ENCODE results near the gene CCDC137. TPM values are rescaled to one million over a fixed set of nuclear protein-coding genes. Genes with fewer than 3 reads are reported as not detected.

The CCDC137 gene
- total RNA-seq, 2 experiments from 2014 or later: 54.8 to 63.3 TPM

- Mint-ChIP-seq H3K36me3 (peaks cover 20% of the 10 kb centered on the region), H3K4me3 (peak overlapping the region; percentile 78)
- peak; percentile 40 for DNase-seq
Measured at GRCh38 chr17:81710514-81711308, 44.2 kb downstream of the CCDC137 start.

GRCh38 chr17:81711814-81712467, 45.4 kb downstream of the CCDC137 start, which contains the start of gene SLC25A10:
Gene SLC25A10, plus strand, starts transcription at chr17:81712284. Its CDS starts 143 bp downstream, at chr17:81712427.
- no peaks in the 10 kb centered on the region for H3K27me3 Mint-ChIP-seq
- peaks cover 11% of the 10 kb centered on the region for H3K36me3 Mint-ChIP-seq
- H3K9me3 Mint-ChIP-seq: no peaks in the 10 kb centered on the region
- peak within 1 kb of the TSS; percentile 90 for H3K4me3 Mint-ChIP-seq
- peak within 1 kb of the TSS; percentile 85 for H3K27ac Mint-ChIP-seq
- DNase-seq: peak; percentile 91
- peaks cover 25% of the 10 kb centered on the region for H3K4me1 Mint-ChIP-seq

More at GRCh38 chr17:81710514-81711308, 44.2 kb downstream of the CCDC137 start:
- Mint-ChIP-seq H3K27me3 (no peaks in the 10 kb centered on the region), H3K9me3 (no peaks in the 10 kb centered on the region), H3K4me1 (peaks cover 28% of the 10 kb centered on the region), H3K27ac (peak overlapping the region; percentile 77)

GRCh38 chr17:81712468-81713003, 46.0 kb downstream of the CCDC137 start:
- H3K36me3 Mint-ChIP-seq: peaks cover 8% of the 10 kb centered on the region
- peak overlapping the region; percentile 85 for H3K27ac Mint-ChIP-seq
- no peak for DNase-seq
- H3K9me3 Mint-ChIP-seq: no peaks in the 10 kb centered on the region
- peak overlapping the region; percentile 90 for H3K4me3 Mint-ChIP-seq
- peaks cover 25% of the 10 kb centered on the region for H3K4me1 Mint-ChIP-seq
- no peaks in the 10 kb centered on the region for H3K27me3 Mint-ChIP-seq

GRCh38 chr17:81713004-81713555, 46.5 kb downstream of the CCDC137 start:
- peaks cover 25% of the 10 kb centered on the region for H3K4me1 Mint-ChIP-seq
- H3K27ac Mint-ChIP-seq: peak overlapping the region; percentile 85
- no peak for DNase-seq
- H3K36me3 Mint-ChIP-seq: peaks cover 8% of the 10 kb centered on the region
- H3K4me3 Mint-ChIP-seq: peak overlapping the region; percentile 90
- no peaks in the 10 kb centered on the region for H3K9me3 Mint-ChIP-seq
- no peaks in the 10 kb centered on the region for H3K27me3 Mint-ChIP-seq

- peak overlapping the region; percentile 90 for H3K4me3 Mint-ChIP-seq
- H3K27me3 Mint-ChIP-seq: no peaks in the 10 kb centered on the region
- H3K9me3 Mint-ChIP-seq: no peaks in the 10 kb centered on the region
- no peak overlapping the region for H3K27ac Mint-ChIP-seq
- H3K36me3 Mint-ChIP-seq: peaks cover 8% of the 10 kb centered on the region
- peaks cover 24% of the 10 kb centered on the region for H3K4me1 Mint-ChIP-seq
- no peak for DNase-seq
Measured at GRCh38 chr17:81713556-81714411, 47.2 kb downstream of the CCDC137 start.

GRCh38 chr17:81714412-81715106, 48.0 kb downstream of the CCDC137 start:
- no peak overlapping the region for H3K4me3 Mint-ChIP-seq
- H3K4me1 Mint-ChIP-seq: peaks cover 21% of the 10 kb centered on the region
- no peaks in the 10 kb centered on the region for H3K9me3 Mint-ChIP-seq
- H3K27me3 Mint-ChIP-seq: no peaks in the 10 kb centered on the region
- H3K27ac Mint-ChIP-seq: no peak overlapping the region
- no peak for DNase-seq
- H3K36me3 Mint-ChIP-seq: peaks cover 9% of the 10 kb centered on the region

GRCh38 chr17:81715107-81715871, 48.8 kb downstream of the CCDC137 start:
- H3K4me3 Mint-ChIP-seq: no peak overlapping the region
- H3K36me3 Mint-ChIP-seq: peaks cover 5% of the 10 kb centered on the region
- no peaks in the 10 kb centered on the region for H3K9me3 Mint-ChIP-seq
- H3K4me1 Mint-ChIP-seq: peaks cover 15% of the 10 kb centered on the region
- H3K27me3 Mint-ChIP-seq: no peaks in the 10 kb centered on the region
- H3K27ac Mint-ChIP-seq: no peak overlapping the region
- DNase-seq: no peak

- no peak for DNase-seq
- no peak overlapping the region for H3K4me3 Mint-ChIP-seq
- H3K9me3 Mint-ChIP-seq: no peaks in the 10 kb centered on the region
- H3K36me3 Mint-ChIP-seq: peaks cover 5% of the 10 kb centered on the region
- H3K4me1 Mint-ChIP-seq: peaks cover 8% of the 10 kb centered on the region
- H3K27ac Mint-ChIP-seq: no peak overlapping the region
- no peaks in the 10 kb centered on the region for H3K27me3 Mint-ChIP-seq
Measured at GRCh38 chr17:81715872-81716673, 49.5 kb downstream of the CCDC137 start.

GRCh38 chr17:81716674-81716996, 50.1 kb downstream of the CCDC137 start:
- Mint-ChIP-seq H3K36me3 (peaks cover 5% of the 10 kb centered on the region), H3K9me3 (no peaks in the 10 kb centered on the region), H3K4me3 (no peak overlapping the region), H3K27ac (no peak overlapping the region), H3K4me1 (peaks cover 7% of the 10 kb centered on the region), H3K27me3 (no peaks in the 10 kb centered on the region)
- DNase-seq: no peak

- DNase-seq: no peak
- no peaks in the 10 kb centered on the region for H3K9me3 Mint-ChIP-seq
- H3K27ac Mint-ChIP-seq: no peak overlapping the region
- H3K4me3 Mint-ChIP-seq: no peak overlapping the region
- H3K4me1 Mint-ChIP-seq: peaks cover 7% of the 10 kb centered on the region
- H3K27me3 Mint-ChIP-seq: no peaks in the 10 kb centered on the region
- H3K36me3 Mint-ChIP-seq: peaks cover 5% of the 10 kb centered on the region
Measured at GRCh38 chr17:81717049-81717765, 50.7 kb downstream of the CCDC137 start.

GRCh38 chr17:81717766-81718089, 51.2 kb downstream of the CCDC137 start:
- H3K27me3 Mint-ChIP-seq: no peaks in the 10 kb centered on the region
- no peak overlapping the region for H3K4me3 Mint-ChIP-seq
- H3K9me3 Mint-ChIP-seq: no peaks in the 10 kb centered on the region
- peaks cover 6% of the 10 kb centered on the region for H3K4me1 Mint-ChIP-seq
- peaks cover 3% of the 10 kb centered on the region for H3K36me3 Mint-ChIP-seq
- no peak for DNase-seq
- H3K27ac Mint-ChIP-seq: no peak overlapping the region

- Mint-ChIP-seq H3K36me3 (peaks cover 2% of the 10 kb centered on the region), H3K27me3 (peaks cover 10% of the 10 kb centered on the region), H3K27ac (no peak overlapping the region), H3K9me3 (no peaks in the 10 kb centered on the region), H3K4me3 (no peak overlapping the region), H3K4me1 (no peaks in the 10 kb centered on the region)
- no peak for DNase-seq
Measured at GRCh38 chr17:81719410-81720266, 53.1 kb downstream of the CCDC137 start.
